GM04503 (cell line): ENCODE results near the gene COL13A1.

ENCODE experiments used
- DNase-seq: peaks from one replicate; pipeline ENCODE4 v3.0.0-alpha.2; 2012; ENCODE audit warnings: low read depth

The COL13A1 gene

DNA sequence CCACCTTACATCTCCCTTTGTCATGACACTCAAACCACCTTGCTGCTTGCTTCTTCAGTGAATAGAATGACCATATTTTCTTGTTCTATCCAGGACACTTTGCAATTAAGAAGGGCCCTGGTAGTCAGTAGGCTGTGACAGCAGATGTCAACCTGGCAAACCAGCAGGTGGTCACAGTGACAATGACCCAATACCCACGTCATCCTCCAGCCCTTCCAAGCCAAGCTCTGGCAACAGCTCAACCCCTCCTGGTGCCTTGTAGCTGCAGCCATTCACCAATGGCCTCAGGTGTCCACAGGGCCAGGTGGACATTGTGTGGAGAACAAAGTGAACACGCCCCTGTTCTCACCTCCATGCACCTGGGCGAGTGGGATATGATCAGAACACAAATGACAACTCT, 163.4 kb downstream of the COL13A1 start:
- DNase-seq, result no peak

DNA sequence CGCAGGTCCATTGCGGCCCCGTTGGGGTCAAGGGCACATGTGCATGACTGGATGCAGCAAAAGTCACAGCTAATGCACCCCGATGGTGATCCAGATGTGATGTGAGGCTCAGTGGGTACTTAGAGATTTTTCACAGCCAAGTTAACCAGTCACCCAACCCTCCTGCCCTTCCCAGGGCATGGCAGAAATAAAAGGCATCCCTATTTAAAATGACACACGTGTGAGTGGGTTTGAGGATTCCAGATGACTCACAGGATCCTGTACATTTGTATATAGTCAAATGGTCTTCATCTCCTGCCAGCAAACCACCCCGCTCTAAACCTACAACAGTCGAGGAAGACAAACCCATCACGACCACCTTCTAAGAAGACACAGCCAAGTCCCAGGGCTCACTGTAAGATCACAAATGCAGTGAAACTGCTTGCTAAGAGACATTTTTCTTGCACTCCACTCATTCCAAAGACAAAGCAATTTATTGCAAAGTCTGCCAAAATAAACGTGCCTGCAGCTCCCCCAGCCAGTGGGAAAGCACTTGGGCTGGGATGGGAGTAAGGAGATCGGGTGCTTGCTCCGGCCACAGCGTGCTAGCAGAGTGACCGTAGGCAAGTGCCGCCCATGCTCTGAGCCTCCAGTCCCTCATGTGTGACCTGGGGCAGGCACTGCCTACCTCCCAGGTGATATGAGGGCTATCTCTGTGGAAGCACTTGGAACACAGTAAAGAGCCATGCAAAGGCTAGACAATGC, 164.4 kb downstream of the COL13A1 start:
- DNase-seq, result no peak

DNA sequence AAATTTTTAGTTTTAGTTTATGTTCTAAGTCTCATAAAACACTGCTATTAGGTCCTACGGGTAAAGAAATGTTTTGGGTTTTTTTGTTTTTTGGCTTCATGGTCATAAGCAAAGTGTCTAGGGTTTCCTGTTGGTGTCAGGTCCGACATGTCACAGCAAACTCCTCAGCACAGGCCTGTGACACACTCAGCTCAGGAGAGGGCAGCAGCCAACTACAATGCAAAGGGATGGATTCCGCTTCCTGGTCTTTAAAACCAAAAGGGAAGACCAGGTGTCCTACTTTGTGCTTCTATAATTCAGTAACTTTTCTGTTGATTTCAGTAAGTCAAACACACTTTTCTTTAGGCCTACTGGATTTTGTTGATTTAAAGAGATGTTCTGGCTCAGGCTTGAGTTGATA, 167.1 kb downstream of the COL13A1 start:
- no peak for DNase-seq

DNA sequence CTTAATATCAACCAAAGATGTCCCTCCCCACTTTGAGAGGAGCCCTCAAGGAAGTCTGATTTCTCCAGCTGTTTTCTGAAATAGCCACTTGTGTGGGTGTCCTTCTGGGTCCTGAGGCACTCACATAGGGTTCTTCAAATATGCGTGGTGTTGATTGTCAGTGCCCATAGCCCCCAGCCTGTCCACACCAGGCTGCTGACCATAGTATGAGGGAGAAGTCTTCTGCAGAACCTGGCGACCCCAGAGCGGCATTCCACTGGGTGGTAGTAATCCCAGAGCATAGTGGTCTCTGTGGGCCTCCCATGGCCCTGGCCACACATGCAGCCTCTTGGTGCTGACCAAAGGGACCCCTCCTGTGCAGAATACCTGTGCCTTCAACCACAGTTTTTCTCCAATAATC, 168.3 kb downstream of the COL13A1 start:
- DNase-seq, result no peak

DNA sequence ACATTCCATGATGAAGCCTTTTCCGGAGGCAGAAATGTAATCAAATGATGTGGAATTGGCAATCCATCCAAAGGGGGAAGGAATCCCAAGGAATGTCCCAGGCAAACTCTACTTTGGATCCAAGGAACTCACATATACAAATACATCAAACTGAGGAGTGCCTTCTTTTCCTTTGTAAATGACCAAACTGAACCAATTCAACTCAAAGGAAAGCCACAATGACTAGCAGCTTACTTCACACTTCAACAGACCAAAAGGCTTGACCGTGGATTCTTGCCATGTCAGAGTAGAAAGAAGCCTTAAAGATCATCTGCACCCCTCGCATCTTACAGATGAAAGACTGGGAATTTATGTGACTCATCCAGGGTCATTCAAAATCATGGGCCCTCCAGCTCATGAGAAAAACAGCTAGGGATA, 171.3 kb downstream of the COL13A1 start:
- no peak for DNase-seq

DNA sequence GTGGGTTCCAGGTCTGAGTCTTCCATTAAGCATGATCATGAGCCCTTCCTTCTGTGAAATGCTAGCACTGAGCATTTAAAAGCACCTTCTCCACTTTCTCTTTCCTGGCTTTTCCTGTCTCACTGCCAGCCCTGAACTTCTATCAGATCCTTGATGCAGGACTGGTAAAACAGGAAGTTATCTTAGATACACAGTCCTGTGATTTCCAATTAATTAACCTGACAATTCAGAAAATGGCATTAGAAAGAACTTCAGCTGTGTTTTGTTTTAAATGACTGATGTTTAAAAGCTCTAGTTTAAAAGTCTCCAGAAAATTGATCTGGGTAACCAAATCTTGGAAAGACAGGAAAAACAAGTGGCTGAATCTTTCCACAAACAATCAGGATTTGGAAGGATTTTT, 172.0 kb downstream of the COL13A1 start:
- DNase-seq, result no peak

DNA sequence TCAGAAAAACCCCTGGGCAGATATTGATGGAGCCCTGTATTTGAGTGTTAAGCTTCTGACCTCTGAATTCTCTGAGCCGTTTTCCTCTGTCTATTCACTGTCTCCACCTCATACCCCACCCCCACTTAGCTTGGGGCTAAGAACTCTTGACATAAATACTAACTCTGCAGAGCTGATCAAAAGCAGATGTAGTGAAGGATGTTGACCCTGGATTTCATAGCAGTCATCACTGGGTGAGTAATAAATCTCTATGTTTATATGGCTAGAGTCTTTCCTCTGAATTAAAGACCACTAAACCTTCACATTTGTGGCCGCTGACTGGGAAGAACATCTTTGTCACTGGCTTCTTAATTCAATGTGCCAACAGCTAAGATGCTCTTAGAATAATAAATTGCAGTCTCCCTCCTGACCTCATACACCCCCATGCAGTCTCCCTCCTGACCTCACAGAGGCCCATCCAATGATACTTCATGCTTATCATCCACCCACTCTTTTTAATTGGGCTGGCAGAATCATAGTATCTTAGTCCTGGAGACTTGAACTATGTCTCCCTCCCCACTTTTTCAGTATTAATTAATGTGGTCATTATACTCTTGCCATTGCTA, 172.9 kb downstream of the COL13A1 start:
- DNase-seq, result no peak

DNA sequence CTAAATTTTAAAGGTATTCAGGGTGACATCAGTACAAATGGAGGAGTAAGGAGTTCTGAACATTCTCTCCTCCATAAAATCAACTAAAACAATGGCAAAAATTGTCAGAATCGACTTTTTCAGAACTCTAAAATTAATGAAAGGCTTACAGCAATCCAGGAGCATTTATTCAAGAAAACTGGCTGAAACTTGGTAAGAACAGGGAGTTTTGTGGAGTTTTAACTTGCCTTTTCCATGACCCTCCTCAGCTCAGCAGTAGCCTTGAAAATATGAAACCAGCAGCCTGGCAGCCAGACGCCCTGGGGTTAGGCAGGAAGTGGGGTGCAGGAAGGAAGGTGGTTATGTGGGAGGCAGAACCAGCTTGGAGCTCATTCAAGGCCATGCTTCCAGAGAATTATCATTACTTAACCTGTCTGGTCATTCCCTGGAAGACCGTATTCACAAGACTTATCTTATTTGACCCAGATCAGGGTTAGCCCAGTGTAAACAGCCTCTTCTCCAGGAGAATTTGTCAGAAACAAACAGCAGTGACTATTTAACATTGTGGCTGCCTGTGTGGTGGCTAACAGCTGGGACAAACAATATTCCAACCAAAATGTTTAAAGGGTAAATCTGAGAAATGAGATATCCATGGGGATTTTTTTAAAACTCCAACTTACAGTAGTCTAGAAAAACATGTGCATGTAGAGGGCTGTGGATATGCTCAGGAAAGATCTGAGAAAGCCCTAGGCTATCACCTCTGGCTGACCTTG, 175.3 kb downstream of the COL13A1 start:
- no peak for DNase-seq

DNA sequence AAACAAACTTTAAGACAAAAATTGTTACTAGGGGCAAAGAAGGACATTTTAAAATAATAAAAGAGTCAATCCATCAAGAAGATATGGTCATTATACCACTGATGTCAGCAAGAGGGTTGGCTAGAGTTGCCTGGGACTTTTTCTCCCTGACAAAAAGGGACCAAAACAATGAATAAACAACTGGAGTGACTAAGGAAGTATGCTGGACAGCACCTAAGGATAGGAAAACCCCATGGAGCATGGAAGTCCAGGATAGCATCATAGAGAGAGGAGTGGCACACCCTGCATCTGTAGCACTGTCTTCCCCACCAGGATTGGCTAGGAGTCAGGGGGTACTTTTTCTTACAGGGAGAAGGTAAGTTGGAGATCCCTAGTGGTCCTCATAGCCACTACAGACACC, 177.5 kb downstream of the COL13A1 start:
- DNase-seq, result no peak

DNA sequence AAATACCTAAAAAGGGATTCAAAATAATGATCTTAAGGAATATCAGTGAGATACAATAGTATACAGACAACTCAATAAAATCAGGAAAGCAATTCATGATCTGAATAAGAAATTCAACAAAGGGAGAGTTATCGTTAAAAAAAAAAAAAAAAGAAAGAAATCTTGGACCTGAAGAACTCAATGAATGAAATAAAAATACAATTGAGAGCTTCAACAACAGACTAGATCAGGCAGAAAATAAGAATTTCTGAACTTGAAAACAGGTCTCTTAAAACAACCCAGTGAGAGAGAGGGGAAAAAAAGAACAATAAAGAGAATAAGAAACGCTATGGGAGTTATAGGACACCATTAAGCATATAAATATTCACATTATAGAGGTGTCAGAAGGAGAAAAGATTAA, 179.0 kb downstream of the COL13A1 start:
- DNase-seq, result no peak

DNA sequence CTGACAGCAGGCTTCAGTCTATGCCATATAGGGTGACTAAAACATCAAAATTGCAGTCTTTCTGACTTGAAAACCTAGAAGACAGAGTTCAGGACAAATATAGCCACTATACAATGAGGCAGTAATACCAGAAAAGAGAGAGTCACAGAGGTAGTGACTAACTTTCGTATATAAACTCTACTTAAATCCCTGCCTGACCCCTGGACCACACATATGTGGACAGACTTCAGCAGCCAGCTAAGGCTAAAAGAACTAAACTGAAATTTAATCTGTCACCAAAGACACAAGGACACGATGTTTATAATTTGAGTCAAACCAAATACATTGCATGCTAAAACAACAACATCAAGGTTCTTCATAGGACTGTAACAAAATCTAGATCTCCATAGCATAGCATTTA, 186.4 kb downstream of the COL13A1 start:
- no peak for DNase-seq

DNA sequence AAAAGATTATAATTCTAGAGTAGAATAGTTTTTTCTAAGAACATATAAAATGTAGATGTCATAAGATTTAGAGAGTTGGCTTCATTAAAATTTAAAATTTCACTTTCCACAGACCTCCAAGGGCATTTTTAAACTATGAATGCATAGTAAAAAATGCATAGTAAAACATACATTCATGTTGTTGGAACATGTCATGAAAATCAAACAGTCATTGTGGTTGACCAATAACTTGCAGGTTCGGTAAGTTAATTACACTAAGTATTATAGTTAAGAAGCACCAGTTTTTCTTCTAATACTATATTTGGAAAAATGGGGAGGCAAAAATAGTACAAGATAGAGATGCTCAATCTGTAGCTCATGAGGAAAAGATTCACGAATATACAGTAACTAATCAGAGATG, 189.4 kb downstream of the COL13A1 start:
- no peak for DNase-seq

DNA sequence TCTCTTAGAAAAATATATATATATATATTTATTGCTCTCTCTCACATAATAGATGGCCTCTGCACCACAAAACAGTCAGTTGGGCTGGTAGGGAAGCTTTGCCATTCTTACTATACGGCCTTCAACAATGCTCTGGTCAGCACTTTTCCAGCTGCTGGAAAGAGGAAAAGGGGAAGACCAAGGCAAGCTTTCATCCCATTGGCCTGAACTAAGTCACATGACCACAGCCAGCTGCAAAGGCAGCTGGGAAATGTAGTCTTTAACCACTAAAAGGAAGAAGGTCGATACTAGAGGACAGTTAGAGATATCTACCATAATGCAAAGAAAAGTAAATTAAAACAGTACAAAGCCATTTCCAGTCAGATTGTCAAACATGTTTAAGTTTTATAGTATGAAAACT, 192.6 kb downstream of the COL13A1 start:
- DNase-seq, result no peak

DNA sequence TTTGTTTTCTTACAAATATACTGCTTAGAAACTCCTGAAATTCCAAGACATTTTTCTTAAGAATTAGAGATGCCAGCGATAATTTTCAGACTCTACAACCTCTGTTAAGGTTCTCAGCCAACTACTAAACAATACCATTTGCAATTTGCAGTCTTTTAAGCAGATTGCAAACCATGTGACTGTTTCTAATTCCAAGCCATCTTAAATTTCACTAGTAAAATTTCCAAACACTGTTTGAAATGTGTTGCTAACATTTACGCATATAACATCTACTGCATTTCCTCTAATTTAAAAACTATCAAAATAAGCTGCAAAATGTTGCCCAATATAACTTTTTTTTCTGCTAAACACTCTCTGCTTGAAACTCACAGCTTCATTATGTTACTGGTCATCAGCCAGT, 194.9 kb downstream of the COL13A1 start:
- no peak for DNase-seq

DNA sequence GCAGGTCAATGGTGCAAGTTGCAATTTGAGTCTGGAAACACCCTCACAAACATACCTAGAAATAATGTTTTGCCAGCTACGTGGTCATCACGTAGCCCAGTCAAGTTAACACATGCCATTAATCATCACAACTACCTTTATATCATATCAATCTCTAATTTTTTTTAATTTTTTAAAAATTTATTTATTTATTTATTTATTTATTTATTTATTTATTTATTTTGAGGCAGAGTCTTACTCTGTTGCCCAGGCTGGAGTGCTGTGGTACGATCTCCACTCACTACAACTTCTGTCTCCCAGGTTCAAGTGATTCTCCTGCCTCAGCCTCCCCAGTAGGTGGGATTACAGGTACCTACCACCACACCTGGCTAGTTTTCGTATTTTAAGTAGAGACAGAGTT, 198.6 kb downstream of the COL13A1 start:
- no peak for DNase-seq

DNA sequence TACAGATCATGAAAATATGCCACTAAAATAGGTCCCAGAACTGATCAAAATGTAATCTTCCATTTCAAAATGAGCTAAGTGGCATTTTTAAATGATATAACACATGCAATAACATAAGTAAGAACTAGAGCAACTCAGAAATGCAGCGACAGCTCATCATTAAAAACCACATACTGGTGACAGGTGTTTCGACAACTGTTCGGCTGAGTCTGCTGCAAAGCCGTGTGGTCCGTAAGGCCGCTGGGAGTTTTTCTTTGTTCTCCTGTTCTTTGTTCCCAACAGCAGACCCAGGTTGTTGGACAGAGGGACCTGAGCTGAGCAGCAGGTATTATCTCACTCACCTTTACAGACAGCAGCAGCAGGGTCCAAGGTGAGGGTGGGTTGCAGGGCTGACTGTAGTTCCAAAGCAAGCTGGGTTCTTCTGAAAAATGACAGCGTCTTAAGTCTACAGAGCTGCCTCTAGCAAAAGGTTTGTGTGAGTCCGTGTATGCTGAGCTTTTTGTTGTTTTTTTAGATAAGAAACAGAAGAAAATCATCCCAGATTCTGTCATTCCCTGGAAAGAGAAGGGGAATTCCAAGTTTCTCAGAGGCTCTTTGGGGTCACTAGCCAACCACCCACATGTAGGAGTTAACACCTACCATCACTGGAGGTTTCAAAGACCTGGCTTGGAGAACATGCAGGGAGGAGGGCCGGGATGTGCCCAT, 205.6 kb downstream of the COL13A1 start:
- no peak for DNase-seq
